ENCODE results near the gene RALGAPA2.

DNA sequence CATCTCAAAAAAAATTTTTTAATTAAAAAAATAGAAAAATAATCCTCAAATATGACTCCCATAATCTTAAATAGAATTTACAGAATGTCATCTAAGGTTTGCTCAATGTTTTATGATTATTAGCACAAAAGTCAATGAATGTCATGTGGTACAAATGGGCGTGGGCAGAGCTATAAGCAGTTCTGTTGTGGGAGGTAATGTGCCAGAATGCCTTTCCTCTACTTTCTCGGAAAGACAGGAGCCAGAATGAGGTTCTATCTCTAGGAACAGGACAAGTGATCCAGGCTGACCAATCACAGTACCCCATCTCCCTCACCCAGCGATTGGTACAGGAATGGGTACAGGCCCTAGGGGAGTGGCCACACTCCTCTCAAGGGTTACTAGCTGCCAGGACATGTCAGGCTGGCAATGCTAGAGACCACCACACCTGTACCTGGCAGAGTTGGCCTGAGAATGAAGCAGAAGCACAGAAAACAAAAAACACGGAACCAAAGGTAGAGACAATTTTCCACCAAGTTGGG is 15.1 kb downstream of the RALGAPA2 start:
- TF ChIP-seq POLR2A (IDR thresholded peaks at IDR 0.05), result no peak
- TF ChIP-seq, protein P1, sequence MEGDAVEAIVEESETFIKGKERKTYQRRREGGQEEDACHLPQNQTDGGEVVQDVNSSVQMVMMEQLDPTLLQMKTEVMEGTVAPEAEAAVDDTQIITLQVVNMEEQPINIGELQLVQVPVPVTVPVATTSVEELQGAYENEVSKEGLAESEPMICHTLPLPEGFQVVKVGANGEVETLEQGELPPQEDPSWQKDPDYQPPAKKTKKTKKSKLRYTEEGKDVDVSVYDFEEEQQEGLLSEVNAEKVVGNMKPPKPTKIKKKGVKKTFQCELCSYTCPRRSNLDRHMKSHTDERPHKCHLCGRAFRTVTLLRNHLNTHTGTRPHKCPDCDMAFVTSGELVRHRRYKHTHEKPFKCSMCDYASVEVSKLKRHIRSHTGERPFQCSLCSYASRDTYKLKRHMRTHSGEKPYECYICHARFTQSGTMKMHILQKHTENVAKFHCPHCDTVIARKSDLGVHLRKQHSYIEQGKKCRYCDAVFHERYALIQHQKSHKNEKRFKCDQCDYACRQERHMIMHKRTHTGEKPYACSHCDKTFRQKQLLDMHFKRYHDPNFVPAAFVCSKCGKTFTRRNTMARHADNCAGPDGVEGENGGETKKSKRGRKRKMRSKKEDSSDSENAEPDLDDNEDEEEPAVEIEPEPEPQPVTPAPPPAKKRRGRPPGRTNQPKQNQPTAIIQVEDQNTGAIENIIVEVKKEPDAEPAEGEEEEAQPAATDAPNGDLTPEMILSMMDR (IDR thresholded peaks at IDR 0.05), result no peak

Data from Peyer's patch (tissue), 4 donors.